Renal pelvis (tissue), 4 donors: ENCODE data around the gene SCTR. TPM values are rescaled to one million over a fixed set of nuclear protein-coding genes. Genes with fewer than 3 reads are reported as not detected.

Experiments used
- DNase-seq: peaks from one replicate; pipeline ENCODE4 v3.0.0-alpha.2; 2013
- polyA plus RNA-seq, 3 donors: library from polyadenylated mRNA; unstranded; fragments of 120-200 nt; gene quantifications; one replicate each; pipeline ENCODE4 v1.2.1, GENCODE V29; 2013; ENCODE audit not compliant: insufficient read length in 3 of 3

SCTR gene
- polyA plus RNA-seq, 3 donors: 8.2 to 21.3 (median 21.2) TPM

- DNase-seq: no peak
Measured at GRCh38 chr2:119448427-119449141, 75.7 kb downstream of the SCTR start.

- no peak for DNase-seq
Measured at GRCh38 chr2:119446037-119446436, 78.2 kb downstream of the SCTR start.

DNA sequence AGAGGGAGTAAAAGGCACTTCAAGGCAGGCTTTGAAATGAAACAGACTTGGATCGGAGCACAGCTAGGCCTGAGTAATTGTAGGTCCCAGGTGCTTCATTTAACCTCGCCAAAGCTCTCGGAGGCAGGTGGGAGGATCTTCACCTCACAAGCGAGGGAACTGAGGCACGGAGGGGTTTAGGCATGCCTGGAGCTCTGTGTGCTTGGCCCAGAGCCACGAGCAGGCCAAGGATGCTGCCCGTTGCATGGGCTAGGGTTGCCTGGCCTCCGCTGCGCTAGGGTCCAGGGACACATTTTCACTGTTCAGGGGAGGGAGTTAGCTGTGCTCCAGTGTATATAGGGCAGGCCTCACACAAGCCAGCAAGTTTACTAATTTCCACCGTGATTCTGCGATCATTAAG, 81.4 kb downstream of the SCTR start:
- no peak for DNase-seq

GRCh38 chr2:119442226-119442619, 82.1 kb downstream of the SCTR start:
- DNase-seq: no peak

- no peak for DNase-seq
Measured at GRCh38 chr2:119441376-119442225, 82.7 kb downstream of the SCTR start.

GRCh38 chr2:119440873-119441272, 83.4 kb downstream of the SCTR start:
- DNase-seq: no peak

DNA sequence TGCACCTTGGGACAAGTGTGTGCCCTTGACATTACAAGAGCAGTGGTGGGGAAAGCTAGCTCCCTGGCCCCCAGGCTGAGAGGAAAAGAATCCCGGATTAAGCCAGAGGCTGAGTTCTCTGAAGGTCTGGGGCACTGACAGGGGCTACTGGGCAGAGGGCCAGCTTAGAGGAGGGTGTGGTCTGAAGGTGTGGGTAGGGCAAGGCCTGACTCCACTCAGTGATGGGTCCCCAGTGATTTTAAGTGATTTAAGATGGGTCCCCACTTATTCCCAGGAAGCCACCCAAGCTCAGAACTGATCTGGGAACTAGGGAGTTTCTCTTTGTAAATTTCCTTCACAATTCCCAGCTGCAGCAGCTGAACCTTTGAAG, 83.8 kb downstream of the SCTR start:
- no peak for DNase-seq

DNA sequence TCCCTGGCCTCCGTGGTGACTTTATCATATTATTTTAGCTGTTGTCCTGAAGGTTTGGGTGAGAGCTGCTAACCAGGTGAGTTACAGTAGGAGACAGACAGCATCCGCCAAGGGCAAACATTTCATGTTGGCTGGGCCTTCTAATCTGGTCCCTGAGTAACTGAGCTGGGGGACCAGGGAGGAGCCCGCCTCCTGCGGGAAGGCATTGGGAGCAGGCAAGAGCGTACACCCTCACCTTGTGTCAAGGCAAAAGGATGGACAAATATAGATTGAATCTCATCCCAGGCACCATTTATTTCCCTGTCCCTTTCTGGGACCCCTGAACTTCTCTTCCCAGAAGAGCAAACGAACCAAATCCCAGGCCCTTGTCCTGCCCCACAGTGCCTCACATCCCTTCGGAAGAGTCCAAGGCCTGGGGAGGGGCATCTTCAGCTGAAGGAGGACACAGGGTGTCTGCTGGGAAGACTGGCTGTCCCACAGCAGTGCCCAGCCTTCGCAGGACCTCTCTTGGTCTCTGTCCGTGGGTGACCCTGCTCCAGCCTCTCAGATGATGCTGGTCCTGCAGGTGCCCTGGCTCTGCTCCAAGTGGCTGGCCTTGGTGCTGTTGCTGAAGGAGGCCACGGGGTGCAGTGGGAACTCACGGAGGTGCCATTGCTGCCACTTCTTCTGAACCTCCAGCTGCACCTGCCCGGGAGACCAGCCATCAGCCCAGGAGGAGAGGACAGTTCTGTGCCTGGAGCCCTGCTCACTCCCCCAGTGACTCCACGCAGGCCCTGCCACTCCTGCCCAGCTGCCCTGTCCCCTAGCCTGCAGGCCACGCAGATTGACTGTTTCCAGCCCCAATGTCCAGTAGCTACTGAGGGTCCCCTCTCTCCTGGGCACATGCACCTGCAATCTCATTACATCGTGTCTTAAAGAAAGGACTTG, 84.4 kb downstream of the SCTR start:
- no peak for DNase-seq

- DNase-seq: no peak
Measured at GRCh38 chr2:119438726-119439284, 85.5 kb downstream of the SCTR start.

GRCh38 chr2:119438128-119438656, 86.1 kb downstream of the SCTR start:
- DNase-seq: no peak

DNA sequence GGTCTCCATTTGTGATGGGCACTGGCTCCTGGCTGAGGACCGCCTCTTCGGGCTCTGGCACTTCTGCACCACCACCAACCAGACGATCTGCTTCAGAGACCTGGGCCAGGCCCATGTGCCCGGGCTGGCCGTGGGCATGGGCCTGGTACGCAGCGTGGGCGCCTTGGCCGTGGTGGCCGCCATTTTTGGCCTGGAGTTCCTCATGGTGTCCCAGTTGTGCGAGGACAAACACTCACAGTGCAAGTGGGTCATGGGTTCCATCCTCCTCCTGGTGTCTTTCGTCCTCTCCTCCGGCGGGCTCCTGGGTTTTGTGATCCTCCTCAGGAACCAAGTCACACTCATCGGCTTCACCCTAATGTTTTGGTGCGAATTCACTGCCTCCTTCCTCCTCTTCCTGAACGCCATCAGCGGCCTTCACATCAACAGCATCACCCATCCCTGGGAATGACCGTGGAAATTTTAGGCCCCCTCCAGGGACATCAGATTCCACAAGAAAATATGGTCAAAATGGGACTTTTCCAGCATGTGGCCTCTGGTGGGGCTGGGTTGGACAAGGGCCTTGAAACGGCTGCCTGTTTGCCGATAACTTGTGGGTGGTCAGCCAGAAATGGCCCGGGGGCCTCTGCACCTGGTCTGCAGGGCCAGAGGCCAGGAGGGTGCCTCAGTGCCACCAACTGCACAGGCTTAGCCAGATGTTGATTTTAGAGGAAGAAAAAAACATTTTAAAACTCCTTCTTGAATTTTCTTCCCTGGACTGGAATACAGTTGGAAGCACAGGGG, 87.1 kb downstream of the SCTR start:
- no peak for DNase-seq

GRCh38 chr2:119435953-119436297, 88.4 kb downstream of the SCTR start:
- DNase-seq: no peak

DNA sequence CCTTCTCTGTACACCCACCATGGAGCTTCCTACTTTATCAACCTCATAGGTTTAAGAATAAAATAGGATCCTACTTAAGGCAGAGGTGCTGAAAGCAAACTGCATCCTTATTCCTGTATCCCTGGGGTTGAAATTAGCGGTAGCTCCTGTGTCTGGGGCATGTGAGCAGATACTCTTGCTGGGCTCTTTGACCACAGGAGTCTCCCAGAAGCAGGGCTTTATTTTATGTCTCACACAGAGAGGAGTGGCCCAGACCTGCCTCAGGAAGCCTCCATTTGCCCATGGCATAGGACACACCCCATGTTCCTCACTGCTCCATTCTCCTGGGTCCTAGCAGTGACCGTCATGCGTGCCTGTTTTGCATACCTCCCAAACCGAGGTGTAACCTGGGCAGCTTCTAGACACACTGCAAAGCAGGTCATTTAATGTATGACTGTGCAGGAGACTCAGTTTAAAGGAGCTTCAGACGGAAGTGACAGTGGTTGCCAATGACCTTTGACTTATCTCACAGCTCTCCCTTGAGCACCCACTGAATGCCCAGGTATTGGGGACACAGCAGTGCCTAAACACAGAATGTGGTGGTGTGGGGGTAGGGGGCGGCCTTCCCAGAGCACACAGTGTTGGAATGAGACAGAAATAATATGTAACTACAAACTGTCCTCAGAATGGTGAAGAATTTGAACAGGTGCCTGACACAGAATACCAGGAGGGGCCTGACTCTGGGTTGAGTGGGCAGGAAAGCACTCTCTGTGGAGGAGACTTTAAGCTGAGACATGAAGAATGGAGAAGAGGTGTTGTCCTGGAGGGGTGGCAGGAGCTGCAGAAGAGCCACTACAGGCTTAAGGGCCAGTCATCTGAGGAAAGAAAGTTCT, 89.0 kb downstream of the SCTR start:
- DNase-seq: no peak

DNA sequence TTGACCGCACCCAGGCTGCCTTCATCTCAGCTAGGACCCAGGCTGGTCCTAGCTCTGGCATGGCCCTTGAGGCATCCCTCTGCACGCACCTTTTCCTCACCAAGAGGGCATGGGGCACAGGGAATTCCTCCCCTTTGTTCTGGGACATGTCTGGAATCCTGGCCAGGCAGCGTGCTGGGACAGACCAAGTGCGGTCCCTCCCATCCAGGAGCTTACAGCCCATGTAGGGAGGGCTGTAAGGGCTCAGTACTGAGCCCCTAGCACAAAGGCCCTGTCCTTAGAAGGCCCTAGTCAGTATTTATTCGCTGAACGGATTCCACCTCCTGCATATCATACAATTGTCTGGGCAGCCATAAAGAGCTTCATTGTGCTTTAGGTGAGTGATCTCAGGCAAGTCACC, 89.6 kb downstream of the SCTR start:
- no peak for DNase-seq

DNA sequence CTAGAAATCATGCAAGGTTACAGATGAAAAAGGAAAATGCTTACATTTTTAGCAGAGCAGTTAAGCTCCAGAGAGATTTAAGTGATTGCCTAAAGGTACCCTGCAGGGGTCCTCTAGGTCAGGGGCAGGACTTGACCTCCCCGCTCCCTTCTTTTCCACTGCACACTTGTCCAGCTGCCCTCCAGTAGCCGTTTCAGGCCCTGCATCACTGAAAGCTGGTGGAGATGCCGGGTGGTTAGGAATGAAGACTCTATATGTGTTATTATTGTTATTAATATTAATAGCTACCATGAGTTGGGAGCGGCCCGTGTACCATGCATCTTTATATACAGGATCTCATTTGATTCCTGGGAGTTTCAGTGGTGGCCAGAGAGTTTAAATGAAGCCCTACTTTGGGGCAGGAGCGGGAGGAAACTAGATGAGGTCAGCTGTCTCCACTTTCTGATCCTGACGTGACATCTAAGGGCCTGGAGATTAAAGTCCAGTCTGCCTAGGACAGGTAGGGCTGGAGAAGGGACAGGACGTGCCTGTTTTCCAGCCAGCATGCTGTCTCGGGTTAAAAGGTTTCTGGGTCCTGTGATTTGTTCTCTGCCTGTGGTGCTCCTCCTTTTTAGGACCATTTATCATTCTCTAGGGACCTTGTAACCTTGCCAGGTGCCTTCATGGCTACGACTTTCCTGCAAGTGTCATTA, 90.5 kb downstream of the SCTR start:
- DNase-seq: no peak

DNA sequence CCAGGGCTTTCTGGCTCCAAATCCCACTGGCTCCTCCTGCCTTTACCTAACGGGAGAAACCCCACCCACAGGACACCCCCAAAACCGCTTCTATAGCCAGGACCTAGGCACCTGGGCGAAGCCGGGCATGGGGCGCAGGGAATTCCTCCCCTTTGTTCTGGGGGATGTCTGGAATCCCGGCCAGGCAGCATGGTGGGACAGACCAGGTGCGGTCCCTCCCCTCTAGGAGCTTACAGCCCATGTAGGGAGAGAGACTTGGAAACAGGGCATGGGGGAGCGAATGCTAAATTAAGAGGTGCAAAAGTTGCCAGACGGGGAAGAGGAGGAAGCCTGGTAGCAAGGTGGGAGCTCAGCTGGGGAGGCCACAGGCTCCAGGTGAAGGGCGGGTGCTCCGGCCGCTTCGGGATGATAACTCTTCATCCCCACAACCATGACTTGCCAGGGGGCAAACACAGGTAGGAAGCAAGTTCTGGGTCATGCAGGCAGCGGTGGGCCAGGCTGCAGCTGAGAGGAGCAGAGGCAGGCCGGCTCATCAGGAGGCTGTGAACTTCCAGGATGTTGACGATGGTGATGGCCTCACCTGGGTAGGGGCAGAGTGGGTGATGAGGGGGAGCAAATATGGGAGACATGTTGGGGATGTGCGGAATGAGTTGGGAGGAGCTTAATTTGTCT, 91.3 kb downstream of the SCTR start:
- DNase-seq: no peak

- DNase-seq: no peak
Measured at GRCh38 chr2:119431976-119432850, 92.1 kb downstream of the SCTR start.
